KMS-11 (cell line): ENCODE data around the gene CD247.

Experiments
- H2AFZ ChIP-seq: fragments of 200-600 bp; sonication (generic); 2 replicates; pipeline ENCODE4 v1.6.1; 2016; ENCODE audit warnings: antibody characterized with exemption, mixed run types, low read depth
- H3K27ac ChIP-seq: fragments of 200-600 bp; sonication (generic); 2 replicates; pipeline ENCODE4 v1.6.1; 2016; ENCODE audit warnings: mild to moderate bottlenecking, mixed run types
- H3K27me3 ChIP-seq: fragments of 200-600 bp; sonication (generic); 2 replicates; pipeline ENCODE4 v1.6.1; 2017; ENCODE audit warnings: mild to moderate bottlenecking, low read depth, mixed run types, moderate library complexity; ENCODE audit not compliant: insufficient read depth
- H3K36me3 ChIP-seq: fragments of 200-600 bp; sonication (generic); 2 replicates; pipeline ENCODE4 v1.6.1; 2017; ENCODE audit warnings: mild to moderate bottlenecking, mixed run types; ENCODE audit not compliant: insufficient read depth
- H3K4me1 ChIP-seq: fragments of 200-600 bp; sonication (generic); 2 replicates; pipeline ENCODE4 v1.6.1; 2016; ENCODE audit warnings: mild to moderate bottlenecking, low read depth, mixed run types; ENCODE audit not compliant: poor library complexity, severe bottlenecking
- H3K4me2 ChIP-seq: fragments of 200-600 bp; sonication (generic); 2 replicates; pipeline ENCODE4 v1.7.0; 2016; ENCODE audit warnings: mild to moderate bottlenecking, mixed run types
- H3K4me3 ChIP-seq: fragments of 200-600 bp; sonication (generic); IDR thresholded peaks from 2 replicates; pipeline ENCODE4 v1.6.1; 2017; ENCODE audit warnings: low read depth, low read length, mixed read lengths; ENCODE audit not compliant: insufficient read depth
- H3K79me2 ChIP-seq: fragments of 200-600 bp; sonication (generic); 2 replicates; pipeline ENCODE4 v1.6.1; 2016; ENCODE audit warnings: low read depth, mixed run types; ENCODE audit not compliant: insufficient read depth
- H3K9ac ChIP-seq: fragments of 200-600 bp; sonication (generic); 2 replicates; pipeline ENCODE4 v1.6.1; 2016; ENCODE audit warnings: mild to moderate bottlenecking, mixed run types
- H4K20me1 ChIP-seq: fragments of 200-600 bp; sonication (generic); 2 replicates; pipeline ENCODE4 v1.6.1; 2016; ENCODE audit warnings: mild to moderate bottlenecking, mixed run types; ENCODE audit not compliant: insufficient read depth
- TF ChIP-seq, protein P1 (sequence below): fragments of 200-600 bp; sonication (generic); conservative IDR thresholded peaks from 2 replicates; pipeline ENCODE4 v1.6.1; 2017; ENCODE audit warnings: low read depth, mild to moderate bottlenecking, antibody characterized with exemption, low read length, moderate library complexity, mixed read lengths

The CD247 gene

GRCh38 chr1:167484726-167485502 lies 33.4 kb downstream of the CD247 start:
- Histone ChIP-seq H3K9ac (no peak overlapping the region), H3K4me2 (no peak overlapping the region), H3K79me2 (no peaks in the 10 kb centered on the region), H2AFZ (no peak overlapping the region), H3K27ac (no peak overlapping the region), H3K4me1 (peaks cover 9% of the 10 kb centered on the region), H3K4me3 (no peak overlapping the region), H3K36me3 (no peaks in the 10 kb centered on the region), H4K20me1 (no peaks in the 10 kb centered on the region), H3K27me3 (no peaks in the 10 kb centered on the region)
- TF ChIP-seq, protein P1, sequence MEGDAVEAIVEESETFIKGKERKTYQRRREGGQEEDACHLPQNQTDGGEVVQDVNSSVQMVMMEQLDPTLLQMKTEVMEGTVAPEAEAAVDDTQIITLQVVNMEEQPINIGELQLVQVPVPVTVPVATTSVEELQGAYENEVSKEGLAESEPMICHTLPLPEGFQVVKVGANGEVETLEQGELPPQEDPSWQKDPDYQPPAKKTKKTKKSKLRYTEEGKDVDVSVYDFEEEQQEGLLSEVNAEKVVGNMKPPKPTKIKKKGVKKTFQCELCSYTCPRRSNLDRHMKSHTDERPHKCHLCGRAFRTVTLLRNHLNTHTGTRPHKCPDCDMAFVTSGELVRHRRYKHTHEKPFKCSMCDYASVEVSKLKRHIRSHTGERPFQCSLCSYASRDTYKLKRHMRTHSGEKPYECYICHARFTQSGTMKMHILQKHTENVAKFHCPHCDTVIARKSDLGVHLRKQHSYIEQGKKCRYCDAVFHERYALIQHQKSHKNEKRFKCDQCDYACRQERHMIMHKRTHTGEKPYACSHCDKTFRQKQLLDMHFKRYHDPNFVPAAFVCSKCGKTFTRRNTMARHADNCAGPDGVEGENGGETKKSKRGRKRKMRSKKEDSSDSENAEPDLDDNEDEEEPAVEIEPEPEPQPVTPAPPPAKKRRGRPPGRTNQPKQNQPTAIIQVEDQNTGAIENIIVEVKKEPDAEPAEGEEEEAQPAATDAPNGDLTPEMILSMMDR, result no peak

DNA sequence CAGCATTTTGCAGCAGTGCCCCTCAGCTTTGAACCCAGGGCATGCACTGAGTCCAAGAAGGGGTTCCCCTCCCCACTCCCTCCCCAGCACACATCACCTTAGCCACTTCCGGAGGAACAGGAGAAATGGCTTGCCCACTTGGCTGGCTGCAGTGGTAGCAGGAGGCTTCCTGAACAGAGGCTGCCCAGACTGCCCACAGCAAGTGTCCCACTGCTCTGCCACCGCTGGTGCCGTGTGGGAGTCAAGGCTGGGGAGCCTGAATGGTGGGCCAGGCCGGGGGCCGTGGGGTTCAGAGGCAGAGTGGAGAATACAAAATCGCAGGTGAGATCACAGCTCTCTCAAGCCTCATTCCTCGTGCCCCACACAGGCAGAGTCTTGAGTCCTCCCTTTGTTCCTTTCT lies 34.5 kb downstream of the CD247 start:
- Histone ChIP-seq H3K4me2 (no peak overlapping the region), H4K20me1 (no peaks in the 10 kb centered on the region), H3K4me1 (no peaks in the 10 kb centered on the region), H3K4me3 (no peak overlapping the region), H3K36me3 (no peaks in the 10 kb centered on the region), H3K79me2 (no peaks in the 10 kb centered on the region), H3K9ac (no peak overlapping the region), H3K27me3 (no peaks in the 10 kb centered on the region), H2AFZ (no peak overlapping the region), H3K27ac (no peak overlapping the region)
- TF ChIP-seq, protein P1, result no peak

GRCh38 chr1:167482184-167482583 lies 36.1 kb downstream of the CD247 start:
- Histone ChIP-seq H3K4me1 (no peaks in the 10 kb centered on the region), H2AFZ (no peak overlapping the region), H3K9ac (no peak overlapping the region), H4K20me1 (no peaks in the 10 kb centered on the region), H3K79me2 (no peaks in the 10 kb centered on the region), H3K4me3 (no peak overlapping the region), H3K36me3 (no peaks in the 10 kb centered on the region), H3K27me3 (no peaks in the 10 kb centered on the region), H3K27ac (no peak overlapping the region), H3K4me2 (no peak overlapping the region)
- TF ChIP-seq, protein P1, result no peak

- TF ChIP-seq, protein P1, result no peak
- Histone ChIP-seq H4K20me1 (no peaks in the 10 kb centered on the region), H2AFZ (no peak overlapping the region)
Observed at GRCh38 chr1:167479331-167479979, 38.9 kb downstream of the CD247 start.

More at GRCh38 chr1:167479331-167479979, 38.9 kb downstream of the CD247 start:
- no peaks in the 10 kb centered on the region for H3K27me3 ChIP-seq
- H3K79me2 ChIP-seq, result no peaks in the 10 kb centered on the region
- no peak overlapping the region for H3K9ac ChIP-seq
- no peak overlapping the region for H3K4me3 ChIP-seq
- no peak overlapping the region for H3K27ac ChIP-seq
- no peaks in the 10 kb centered on the region for H3K4me1 ChIP-seq
- H3K36me3 ChIP-seq, result no peaks in the 10 kb centered on the region
- no peak overlapping the region for H3K4me2 ChIP-seq
